Measurements from ENCODE around the gene GLCCI1.

Gene GLCCI1

GRCh38 chr7:8105449-8106095, 137.0 kb downstream of the GLCCI1 start:
- no peak for DNase-seq

GRCh38 chr7:8109196-8110022, 140.8 kb downstream of the GLCCI1 start:
- DNase-seq, result no peak

GRCh38 chr7:8111282-8111960, 142.8 kb downstream of the GLCCI1 start:
- DNase-seq, result no peak

- DNase-seq, result no peak
Observed at GRCh38 chr7:8112685-8113084, 144.1 kb downstream of the GLCCI1 start.

- DNase-seq, result no peak
Observed at GRCh38 chr7:8113184-8113583, 144.6 kb downstream of the GLCCI1 start.

- no peak for DNase-seq
Observed at GRCh38 chr7:8114175-8114574, 145.6 kb downstream of the GLCCI1 start.

GRCh38 chr7:8115547-8116402, 147.2 kb downstream of the GLCCI1 start:
- no peak for DNase-seq

- no peak for DNase-seq
Observed at GRCh38 chr7:8117195-8117594, 148.6 kb downstream of the GLCCI1 start.

- no peak for DNase-seq
Observed at GRCh38 chr7:8119262-8119661, 150.7 kb downstream of the GLCCI1 start.

GRCh38 chr7:8120390-8121058, 151.9 kb downstream of the GLCCI1 start:
- no peak for DNase-seq

GRCh38 chr7:8121243-8121642, 152.6 kb downstream of the GLCCI1 start:
- no peak for DNase-seq

- peak; percentile 83 for DNase-seq
Observed at GRCh38 chr7:8125680-8126444, 157.3 kb downstream of the GLCCI1 start.

GRCh38 chr7:8126601-8127167, 158.1 kb downstream of the GLCCI1 start:
- no peak for DNase-seq

GRCh38 chr7:8128449-8129317, 160.1 kb downstream of the GLCCI1 start:
- no peak for DNase-seq

- no peak for DNase-seq
Observed at GRCh38 chr7:8129318-8129659, 160.7 kb downstream of the GLCCI1 start.

GRCh38 chr7:8130663-8131062, 162.1 kb downstream of the GLCCI1 start:
- no peak for DNase-seq

- DNase-seq, result peak; percentile 50
Observed at GRCh38 chr7:8131694-8132605, 163.4 kb downstream of the GLCCI1 start.

- DNase-seq, result no peak
Observed at GRCh38 chr7:8133188-8133848, 164.7 kb downstream of the GLCCI1 start.
